Endothelial cell of umbilical vein (primary cell): ENCODE results near the gene CHMP1A. TPM values are rescaled to one million over a fixed set of nuclear protein-coding genes. Genes with fewer than 3 reads are reported as not detected.

ENCODE experiments used
- BruUV-seq: library from RNA; stranded (reverse); fragments of 400-500 nt; replicated peaks from 2 replicates; lab custom pipeline; 2021; lab: Mats Ljungman, UMichigan
- CTCF ChIA-PET: fragments of 300-600, 350-600 bp; sonication (Branson Sonifier 250); formaldehyde crosslinking; loops from one replicate; lab custom pipeline; 2021; ENCODE audit warnings: antibody characterized with exemption, inconsistent platforms; lab: Charles Lee
- POLR2A ChIA-PET: fragments of 300-600, 350-600 bp; sonication (Branson Sonifier 250); formaldehyde crosslinking; loops from one replicate; lab custom pipeline; 2021; ENCODE audit warnings: antibody characterized with exemption, inconsistent platforms; lab: Charles Lee
- DNase-seq: peaks from one replicate; pipeline ENCODE4 v3.0.0-alpha.2; 2011; ENCODE audit warnings: low read depth, low spot score
- FAIRE-seq: peaks from 2 replicates; lab custom pipeline; 2011; peaks lifted over from hg19 to GRCh38; lab: Jason Lieb, UNC
- H2AFZ ChIP-seq: 2 replicates; pipeline ENCODE4 v1.6.0; 2012; ENCODE audit warnings: low read depth, low read length, control low read depth, inconsistent platforms
- H3K27ac ChIP-seq: 2 replicates; pipeline ENCODE4 v1.5.1; 2011; ENCODE audit warnings: low read depth, mild to moderate bottlenecking, control low read depth, low read length, moderate library complexity; ENCODE audit not compliant: insufficient read depth
- H3K27me3 ChIP-seq, 2 experiments: 2 replicates each; pipeline versions ENCODE4 v1.6.0 to v1.6.1; 2011; ENCODE audit warnings: low read length in 2 of 2, mixed read lengths in 1 of 2; ENCODE audit not compliant: control insufficient read depth in 2 of 2, insufficient read depth in 2 of 2
- H3K36me3 ChIP-seq, 2 experiments: 2 replicates in 1 of 2; 3 replicates in 1 of 2; pipeline ENCODE4 v1.5.1; 2011; ENCODE audit warnings: low read length in 2 of 2, mild to moderate bottlenecking in 1 of 2, moderate library complexity in 1 of 2; ENCODE audit not compliant: control insufficient read depth in 2 of 2, insufficient read depth in 2 of 2; ENCODE audit errors: extremely low read depth in 1 of 2
- H3K4me1 ChIP-seq: 3 replicates; pipeline ENCODE4 v1.5.1; 2011; ENCODE audit warnings: mild to moderate bottlenecking, low read length; ENCODE audit not compliant: control insufficient read depth, insufficient read depth; ENCODE audit errors: extremely low read depth
- H3K4me2 ChIP-seq: 2 replicates; pipeline ENCODE4 v1.6.1; 2011; ENCODE audit warnings: low read length, control low read depth, mixed read lengths; ENCODE audit not compliant: insufficient read depth
- H3K4me3 ChIP-seq, 3 experiments: fragments of 200-600 bp in 1 of 3; sonication (generic), shearing (Covaris generic) in 1 of 3; replicated peaks in 1 of 3; 2 replicates each; pipeline ENCODE4 v1.5.1; 2011 to 2016; ENCODE audit warnings: control low read depth in 3 of 3, low read length in 3 of 3, mild to moderate bottlenecking in 2 of 3, inconsistent platforms in 1 of 3, low read depth in 1 of 3, moderate library complexity in 1 of 3; ENCODE audit not compliant: insufficient read depth in 1 of 3
- H3K79me2 ChIP-seq: 2 replicates; pipeline ENCODE4 v1.6.0; 2012; ENCODE audit warnings: low read length, inconsistent platforms; ENCODE audit not compliant: control insufficient read depth, insufficient read depth
- H3K9ac ChIP-seq: replicated peaks from 2 replicates; pipeline ENCODE3; 2011; ENCODE audit warnings: low read length, control low read depth; ENCODE audit not compliant: insufficient read depth; ENCODE audit errors: extremely low read depth
- H3K9me1 ChIP-seq: replicated peaks from 3 replicates; pipeline ENCODE4 v1.6.0; 2011; ENCODE audit warnings: mild to moderate bottlenecking, low read length; ENCODE audit not compliant: control insufficient read depth, insufficient read depth; ENCODE audit errors: extremely low read depth
- H3K9me3 ChIP-seq: replicated peaks from 2 replicates; pipeline ENCODE4 v1.5.1; 2012; ENCODE audit warnings: low read length, inconsistent platforms; ENCODE audit not compliant: control insufficient read depth, insufficient read depth
- H4K20me1 ChIP-seq: replicated peaks from 2 replicates; pipeline ENCODE3; 2011; ENCODE audit warnings: mild to moderate bottlenecking, low read length; ENCODE audit not compliant: control insufficient read depth, insufficient read depth; ENCODE audit errors: extremely low read depth
- EZH2 ChIP-seq: IDR thresholded peaks from 2 replicates; pipeline ENCODE4 v1.6.1; 2012; ENCODE audit warnings: borderline replicate concordance, low read depth, mild to moderate bottlenecking, moderate library complexity, low read length, inconsistent platforms; ENCODE audit not compliant: severe bottlenecking
- FOS ChIP-seq: IDR thresholded peaks from 2 replicates; pipeline ENCODE4 v1.6.1; 2011; ENCODE audit warnings: mild to moderate bottlenecking, low read length, moderate library complexity, borderline replicate concordance; ENCODE audit not compliant: insufficient read depth
- GATA2 ChIP-seq: IDR thresholded peaks from 2 replicates; pipeline ENCODE4 v1.7.0; 2011; ENCODE audit warnings: low read depth, mild to moderate bottlenecking, moderate library complexity, mixed read lengths, low read length; ENCODE audit not compliant: insufficient read length, insufficient read depth
- JUN ChIP-seq: IDR thresholded peaks from 2 replicates; pipeline ENCODE4 v1.6.1; 2011; ENCODE audit warnings: borderline replicate concordance, low read depth; ENCODE audit not compliant: insufficient read length, insufficient read depth
- MYC ChIP-seq: IDR thresholded peaks from one replicate; pipeline ENCODE4 v1.6.1; 2011; ENCODE audit warnings: mild to moderate bottlenecking, low read depth, low read length
- POLR2A ChIP-seq: IDR thresholded peaks from 2 replicates; pipeline ENCODE4 v1.6.1; 2012; ENCODE audit warnings: low read depth, mild to moderate bottlenecking, control low read depth, low read length
- POLR2AphosphoS5 ChIP-seq: IDR thresholded peaks from 2 replicates; pipeline ENCODE4 v1.6.1; 2012; ENCODE audit warnings: low read depth, mild to moderate bottlenecking, control low read depth, low read length, moderate library complexity; ENCODE audit not compliant: insufficient read depth
- dilution Hi-C: fragments of 300-500 bp; cut with MboI; formaldehyde crosslinking; loops from one replicate; pipeline ENCODE4 v1.15.0; 2019; ENCODE audit warnings: low sequenced_read_pairs; ENCODE audit not compliant: extremely low pct_ligation_motif_present
- intact Hi-C: fragments of 100-400 bp; cut with micrococcal nuclease; formaldehyde crosslinking; loops from one replicate; pipeline ENCODE4 v1.10.0; 2022
- polyA plus RNA-seq, 4 experiments: library from polyadenylated mRNA; depleted of rRNA in 3 of 4; stranded (reverse) in 3 of 4; unstranded in 1 of 4; fragments of >200 nt; gene quantifications; 2 replicates each; pipeline versions ENCODE4 v1.2.1 to v1.2.3, GENCODE V29; 2011 to 2012; ENCODE audit warnings: missing spikeins in 1 of 4
- total RNA-seq: library from RNA; stranded (reverse); gene quantifications from 2 replicates; pipeline ENCODE4 v1.2.3, GENCODE V29; 2021
- TF ChIP-seq, protein P1 (sequence below): IDR thresholded peaks from 2 replicates; pipeline ENCODE4 v1.6.1; 2011; ENCODE audit not compliant: insufficient read depth, insufficient read length
- TF ChIP-seq, protein P2 (sequence below), 2 donors: IDR thresholded peaks; 1 replicate in 1 of 2; 2 replicates in 1 of 2; pipeline ENCODE4 v1.5.1; 2011; ENCODE audit warnings: low read length in 2 of 2, mild to moderate bottlenecking in 2 of 2, moderate library complexity in 2 of 2, control low read depth in 1 of 2, inconsistent platforms in 1 of 2, low read depth in 1 of 2; ENCODE audit not compliant: insufficient read depth in 1 of 2; ENCODE audit errors: extremely low read depth in 1 of 2

CHMP1A gene
- total and polyA plus RNA-seq, 2 donors (not counting 3 experiments of a cell fraction or from before 2014, with no cell fraction given): 83.9 to 101 TPM

DNA sequence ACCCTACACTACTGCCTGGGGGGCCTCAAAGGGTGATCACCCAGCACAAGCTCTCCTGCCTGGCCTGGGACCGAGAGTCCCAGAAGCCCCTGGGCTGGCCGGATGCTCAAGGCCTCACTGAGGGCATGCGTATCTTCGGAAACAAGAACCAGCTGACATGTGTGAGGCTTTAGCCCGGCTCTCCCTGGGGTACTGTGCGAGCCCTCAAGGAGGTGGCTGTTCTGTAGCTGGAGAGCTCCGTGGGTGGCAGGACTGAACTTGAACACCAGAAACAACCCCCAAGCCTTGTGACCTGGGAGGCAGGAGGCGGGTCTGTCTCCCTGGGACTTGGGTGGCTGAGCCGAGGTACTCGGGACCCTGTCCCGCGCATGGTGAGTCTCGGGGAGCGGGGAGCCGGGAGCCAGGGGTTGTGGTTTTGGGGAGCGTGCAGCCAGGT, 37.1 kb downstream of the CHMP1A start:
- CTCF ChIA-PET: no interaction called here
- no peaks in the 10 kb centered on the region for H4K20me1 ChIP-seq

More for the DNA sequence above, 37.1 kb downstream of the CHMP1A start:
- H3K27me3 ChIP-seq: peaks cover 0 to 5% of the 10 kb centered on the region in 2 experiments
- H3K4me1 ChIP-seq: peaks cover 14% of the 10 kb centered on the region
- intact Hi-C loops: loop anchor here (5.0 kb wide), 1 partner anchor 38 kb away; no protein-coding TSS in a partner anchor
- no peak overlapping the region for H3K9ac ChIP-seq
- H3K9me3 ChIP-seq: no peaks in the 10 kb centered on the region
- H3K36me3 ChIP-seq: no peaks in the 10 kb centered on the region
- POLR2A ChIA-PET: no interaction called here
- no peak overlapping the region for H3K27ac ChIP-seq
- DNase-seq (no peak), FAIRE-seq (no peak)
- H3K9me1 ChIP-seq: no peaks in the 10 kb centered on the region
- BruUV-seq: no TSS peak
- TF ChIP-seq, protein P1, sequence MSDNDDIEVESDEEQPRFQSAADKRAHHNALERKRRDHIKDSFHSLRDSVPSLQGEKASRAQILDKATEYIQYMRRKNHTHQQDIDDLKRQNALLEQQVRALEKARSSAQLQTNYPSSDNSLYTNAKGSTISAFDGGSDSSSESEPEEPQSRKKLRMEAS: no peak
- TF ChIP-seq JUN (no peak), FOS (no peak), POLR2A (no peak), POLR2AphosphoS5 (no peak), EZH2 (no peak), GATA2 (no peak), MYC (no peak)
- TF ChIP-seq, protein P2, sequence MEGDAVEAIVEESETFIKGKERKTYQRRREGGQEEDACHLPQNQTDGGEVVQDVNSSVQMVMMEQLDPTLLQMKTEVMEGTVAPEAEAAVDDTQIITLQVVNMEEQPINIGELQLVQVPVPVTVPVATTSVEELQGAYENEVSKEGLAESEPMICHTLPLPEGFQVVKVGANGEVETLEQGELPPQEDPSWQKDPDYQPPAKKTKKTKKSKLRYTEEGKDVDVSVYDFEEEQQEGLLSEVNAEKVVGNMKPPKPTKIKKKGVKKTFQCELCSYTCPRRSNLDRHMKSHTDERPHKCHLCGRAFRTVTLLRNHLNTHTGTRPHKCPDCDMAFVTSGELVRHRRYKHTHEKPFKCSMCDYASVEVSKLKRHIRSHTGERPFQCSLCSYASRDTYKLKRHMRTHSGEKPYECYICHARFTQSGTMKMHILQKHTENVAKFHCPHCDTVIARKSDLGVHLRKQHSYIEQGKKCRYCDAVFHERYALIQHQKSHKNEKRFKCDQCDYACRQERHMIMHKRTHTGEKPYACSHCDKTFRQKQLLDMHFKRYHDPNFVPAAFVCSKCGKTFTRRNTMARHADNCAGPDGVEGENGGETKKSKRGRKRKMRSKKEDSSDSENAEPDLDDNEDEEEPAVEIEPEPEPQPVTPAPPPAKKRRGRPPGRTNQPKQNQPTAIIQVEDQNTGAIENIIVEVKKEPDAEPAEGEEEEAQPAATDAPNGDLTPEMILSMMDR (IDR thresholded peaks at IDR 0.05; ENCODE audit: extremely low read depth in 1 of 2, insufficient read depth in 1 of 2, low read depth in 1 of 2, low read length in 2 of 2): no peak
- H3K79me2 ChIP-seq: no peaks in the 10 kb centered on the region
- dilution Hi-C loops: no loop called here
- no peak overlapping the region for H2AFZ ChIP-seq
- no peak overlapping the region for H3K4me2 ChIP-seq
- no peak overlapping the region for H3K4me3 ChIP-seq
